Activated T-helper 1 cell treated with anti-CD3 and anti-CD28 coated beads, Interleukin-12 subunit alpha, Interleukin-12 subunit beta, Interleukin-2, Interleukin-4 antibody, amounts not matched to agents 30 ng/mL and 10 ng/mL and 1 ng/mL, durations not matched to agents 14 hours and 24 hours and 36 hours (primary cell): Measurements from ENCODE around the gene NISCH. TPM values are rescaled to one million over a fixed set of nuclear protein-coding genes. Genes with fewer than 3 reads are reported as not detected.
A peak's percentile ranks its signal among the peaks of the same experiment; 100 is the strongest.
"Not testable (repeated sequence)": the region's sequence is repeated elsewhere in the genome, so short reads cannot be mapped to it uniquely, and the experiment has no call there.

ENCODE experiments used
- DNase-seq: peaks from one replicate; pipeline ENCODE4 v3.0.0; 2021; ENCODE audit warnings: low spot score
- H3K27ac Mint-ChIP-seq: one replicate; pipeline ENCODE4 v1.8.0; 2021; ENCODE audit warnings: mild to moderate bottlenecking, mixed read lengths
- H3K27me3 Mint-ChIP-seq: one replicate; pipeline ENCODE4 v1.8.0; 2022; ENCODE audit warnings: mild to moderate bottlenecking, moderate library complexity, mixed read lengths; ENCODE audit not compliant: insufficient read depth
- H3K36me3 Mint-ChIP-seq: one replicate; pipeline ENCODE4 v1.8.0; 2021; ENCODE audit warnings: low read depth, mixed read lengths
- H3K4me1 Mint-ChIP-seq: one replicate; pipeline ENCODE4 v1.8.0; 2021; ENCODE audit warnings: low read depth, mixed read lengths
- H3K4me3 Mint-ChIP-seq: one replicate; pipeline ENCODE4 v1.8.0; 2021; ENCODE audit warnings: mild to moderate bottlenecking, moderate library complexity, mixed read lengths
- H3K9me3 Mint-ChIP-seq: one replicate; pipeline ENCODE4 v1.8.0; 2021; ENCODE audit warnings: mixed read lengths
- intact Hi-C: fragments of 100-400 bp; cut with micrococcal nuclease; formaldehyde crosslinking; loops from one replicate; pipeline ENCODE4 v1.15.1; 2024
- total RNA-seq: library from RNA; stranded (reverse); gene quantifications from 2 replicates; pipeline ENCODE4 v1.2.3, GENCODE V29; 2022

The NISCH gene
- total RNA-seq, 1 donor from 2014 or later: 74.2 TPM

DNA sequence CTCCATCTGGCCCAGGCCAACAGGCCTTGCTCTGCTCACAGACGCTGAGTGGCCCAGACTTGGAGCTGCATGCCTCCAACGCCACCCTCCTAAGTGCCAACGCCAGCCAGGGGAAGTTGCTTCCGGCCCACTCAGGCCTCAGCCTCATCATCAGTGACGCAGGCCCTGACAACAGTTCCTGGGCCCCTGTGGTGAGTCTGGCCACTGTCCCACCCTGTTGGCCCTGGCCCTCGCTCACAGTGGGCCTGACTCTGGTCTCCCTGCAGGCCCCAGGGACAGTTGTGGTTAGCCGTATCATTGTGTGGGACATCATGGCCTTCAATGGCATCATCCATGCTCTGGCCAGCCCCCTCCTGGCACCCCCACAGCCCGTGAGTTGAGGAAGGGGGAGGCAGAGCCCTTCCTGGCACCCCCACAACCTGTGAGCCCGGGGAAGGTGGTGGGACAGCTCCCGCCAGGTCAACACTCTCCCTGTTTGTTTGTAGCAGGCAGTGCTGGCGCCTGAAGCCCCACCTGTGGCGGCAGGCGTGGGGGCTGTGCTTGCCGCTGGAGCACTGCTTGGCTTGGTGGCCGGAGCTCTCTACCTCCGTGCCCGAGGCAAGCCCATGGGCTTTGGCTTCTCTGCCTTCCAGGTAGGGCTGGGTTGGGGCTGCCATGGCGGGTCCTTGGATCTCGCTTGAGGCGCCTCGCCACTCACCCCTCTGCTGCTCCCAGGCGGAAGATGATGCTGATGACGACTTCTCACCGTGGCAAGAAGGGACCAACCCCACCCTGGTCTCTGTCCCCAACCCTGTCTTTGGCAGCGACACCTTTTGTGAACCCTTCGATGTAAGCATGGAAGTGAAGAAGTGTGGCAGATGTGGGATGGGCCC, 68.2 kb downstream of the NISCH start:
- intact Hi-C loops: no loop called here
- Mint-ChIP-seq H3K9me3 (no peaks in the 10 kb centered on the region), H3K27me3 (no peaks in the 10 kb centered on the region), H3K36me3 (peaks cover 4% of the 10 kb centered on the region), H3K4me3 (no peak overlapping the region), H3K4me1 (no peaks in the 10 kb centered on the region), H3K27ac (no peak overlapping the region)
- no peak for DNase-seq

DNA sequence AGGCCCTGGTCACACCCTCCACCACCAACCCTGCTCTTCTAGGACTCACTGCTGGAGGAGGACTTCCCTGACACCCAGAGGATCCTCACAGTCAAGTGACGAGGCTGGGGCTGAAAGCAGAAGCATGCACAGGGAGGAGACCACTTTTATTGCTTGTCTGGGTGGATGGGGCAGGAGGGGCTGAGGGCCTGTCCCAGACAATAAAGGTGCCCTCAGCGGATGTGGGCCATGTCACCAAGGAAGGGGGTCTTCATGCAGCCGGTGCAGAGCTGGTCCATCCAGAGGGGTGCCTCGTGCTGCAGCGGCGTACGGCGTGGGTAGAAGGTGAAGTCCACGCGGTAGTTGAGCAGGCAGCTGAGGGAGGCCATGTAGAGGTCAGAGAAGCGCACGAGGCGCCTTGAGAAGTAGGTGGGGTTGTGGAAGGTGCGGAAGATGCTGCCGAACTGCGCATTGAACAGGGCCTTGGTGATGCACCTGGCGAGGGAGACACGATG, 68.9 kb downstream of the NISCH start:
- no peaks in the 10 kb centered on the region for H3K9me3 Mint-ChIP-seq
- no peak overlapping the region for H3K4me3 Mint-ChIP-seq
- no peak for DNase-seq
- no peaks in the 10 kb centered on the region for H3K27me3 Mint-ChIP-seq
- peaks cover 6% of the 10 kb centered on the region for H3K36me3 Mint-ChIP-seq
- no peak overlapping the region for H3K27ac Mint-ChIP-seq
- H3K4me1 Mint-ChIP-seq: no peaks in the 10 kb centered on the region
- intact Hi-C loops: no loop called here

DNA sequence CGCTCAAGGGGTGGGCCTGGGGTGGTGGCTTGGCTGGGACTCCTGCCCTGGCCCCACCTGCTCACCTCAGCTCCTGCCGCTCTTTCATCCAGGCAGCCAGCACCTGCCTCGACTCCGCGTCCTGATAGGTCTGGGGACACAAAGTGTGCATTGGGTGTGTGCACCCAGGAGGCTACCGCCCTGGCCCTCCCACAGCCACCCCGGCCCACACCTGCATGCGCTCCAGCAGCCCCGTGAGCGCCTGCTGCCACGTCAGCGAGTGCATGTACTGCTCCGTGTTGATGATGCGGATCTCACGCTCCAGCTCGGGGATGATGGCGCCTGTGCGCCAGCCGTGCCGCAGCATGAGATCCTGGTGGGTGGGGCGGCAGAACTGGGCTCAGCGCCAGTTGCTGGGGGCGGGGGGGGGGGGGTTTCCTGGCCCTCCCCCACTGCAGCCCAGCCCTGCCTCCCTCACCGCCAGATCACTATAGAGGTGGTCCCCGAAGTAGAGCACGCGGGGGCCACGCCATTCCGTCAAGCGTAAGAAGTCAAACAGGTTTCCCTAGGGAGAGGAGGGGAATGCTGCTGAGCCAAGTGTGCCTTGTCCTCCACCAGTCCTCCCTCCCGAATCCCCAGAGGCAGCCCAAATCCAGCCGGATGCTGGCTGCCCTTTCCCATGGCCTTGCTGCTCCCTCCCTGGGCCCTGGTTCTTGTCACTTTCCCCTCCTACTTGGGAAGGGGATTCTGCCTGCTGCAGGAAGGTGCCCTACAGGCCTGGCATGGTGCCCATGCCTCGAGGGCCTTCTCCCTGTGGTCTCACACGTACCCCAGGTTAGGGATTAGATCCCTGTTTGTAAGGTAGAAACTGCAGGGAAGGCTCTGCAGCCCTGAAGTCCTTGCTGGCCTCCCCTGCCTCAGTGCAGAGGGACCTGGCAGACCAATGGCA, 69.6 kb downstream of the NISCH start:
- H3K27me3 Mint-ChIP-seq: no peaks in the 10 kb centered on the region
- peaks cover 6% of the 10 kb centered on the region for H3K36me3 Mint-ChIP-seq
- no peak for DNase-seq
- no peaks in the 10 kb centered on the region for H3K9me3 Mint-ChIP-seq
- H3K4me1 Mint-ChIP-seq: no peaks in the 10 kb centered on the region
- H3K27ac Mint-ChIP-seq: no peak overlapping the region
- H3K4me3 Mint-ChIP-seq: no peak overlapping the region
- intact Hi-C loops: no loop called here

DNA sequence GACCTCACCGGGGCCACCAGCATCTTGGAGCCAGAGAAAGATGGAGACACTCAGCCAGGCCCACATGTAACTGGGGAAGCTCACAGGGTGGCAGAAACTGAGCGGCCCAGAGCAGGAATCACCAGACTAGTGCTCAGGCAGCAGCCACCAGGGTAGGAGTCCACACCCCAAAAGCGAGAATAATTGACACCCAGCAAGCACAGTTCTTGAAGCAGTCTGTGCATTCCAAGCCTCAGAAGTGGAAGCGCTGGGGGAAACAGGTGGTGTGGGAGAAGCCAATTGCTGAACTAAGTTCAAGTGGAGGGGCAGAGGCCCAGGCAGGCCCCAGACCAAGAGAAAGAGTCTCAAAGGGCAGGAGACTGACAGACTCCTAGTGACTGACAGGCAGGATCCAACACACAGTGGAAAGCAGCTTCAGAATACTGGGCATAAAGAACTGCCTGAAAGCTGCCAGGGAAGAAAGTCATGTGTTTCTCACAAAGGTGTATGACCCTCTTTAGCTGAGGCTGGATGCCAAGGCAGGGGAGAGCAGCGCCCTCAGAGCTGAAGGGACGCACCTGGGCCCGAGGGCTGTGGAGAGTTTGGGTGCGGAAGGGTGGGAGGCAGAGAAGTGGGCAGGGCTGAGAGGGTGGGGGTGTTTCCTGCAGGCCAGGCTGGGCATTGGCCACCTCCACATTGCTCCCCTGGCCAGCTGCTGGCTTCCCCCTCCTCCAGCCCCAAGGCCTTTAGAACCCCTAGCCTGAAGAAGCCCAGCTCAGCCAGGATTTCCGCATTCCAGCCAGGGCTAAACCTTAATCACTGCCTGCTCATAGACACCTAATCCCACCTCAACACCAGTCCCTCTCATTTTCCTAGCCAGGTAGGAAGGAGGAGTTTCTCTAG, 70.5 kb downstream of the NISCH start:
- peaks cover 6% of the 10 kb centered on the region for H3K36me3 Mint-ChIP-seq
- no peaks in the 10 kb centered on the region for H3K27me3 Mint-ChIP-seq
- no peaks in the 10 kb centered on the region for H3K4me1 Mint-ChIP-seq
- H3K4me3 Mint-ChIP-seq: no peak overlapping the region
- H3K9me3 Mint-ChIP-seq: no peaks in the 10 kb centered on the region
- no peak overlapping the region for H3K27ac Mint-ChIP-seq
- intact Hi-C loops: no loop called here
- no peak for DNase-seq

DNA sequence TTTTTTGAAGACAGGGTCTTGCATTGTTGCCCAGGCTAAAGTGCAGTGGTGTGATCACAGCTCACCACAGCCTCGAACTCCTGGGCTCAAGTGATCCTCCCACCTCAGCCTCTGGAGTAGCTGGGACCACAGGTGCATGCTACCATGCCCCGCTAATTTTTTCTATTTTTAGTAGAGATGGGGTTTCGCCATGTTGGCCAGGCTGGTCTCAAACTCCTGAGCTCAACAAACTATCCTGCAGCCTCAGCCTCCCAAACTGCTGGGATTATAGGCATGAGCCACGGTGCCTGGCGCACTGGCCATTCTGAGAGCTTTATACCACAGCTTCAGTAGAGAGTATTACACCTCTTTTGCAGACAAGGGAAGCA, 71.3 kb downstream of the NISCH start:
- H3K9me3 Mint-ChIP-seq, H3K4me1 Mint-ChIP-seq, H3K36me3 Mint-ChIP-seq, H3K27ac Mint-ChIP-seq, H3K27me3 Mint-ChIP-seq, intact Hi-C loops, H3K4me3 Mint-ChIP-seq, DNase-seq: not testable (repeated sequence)

DNA sequence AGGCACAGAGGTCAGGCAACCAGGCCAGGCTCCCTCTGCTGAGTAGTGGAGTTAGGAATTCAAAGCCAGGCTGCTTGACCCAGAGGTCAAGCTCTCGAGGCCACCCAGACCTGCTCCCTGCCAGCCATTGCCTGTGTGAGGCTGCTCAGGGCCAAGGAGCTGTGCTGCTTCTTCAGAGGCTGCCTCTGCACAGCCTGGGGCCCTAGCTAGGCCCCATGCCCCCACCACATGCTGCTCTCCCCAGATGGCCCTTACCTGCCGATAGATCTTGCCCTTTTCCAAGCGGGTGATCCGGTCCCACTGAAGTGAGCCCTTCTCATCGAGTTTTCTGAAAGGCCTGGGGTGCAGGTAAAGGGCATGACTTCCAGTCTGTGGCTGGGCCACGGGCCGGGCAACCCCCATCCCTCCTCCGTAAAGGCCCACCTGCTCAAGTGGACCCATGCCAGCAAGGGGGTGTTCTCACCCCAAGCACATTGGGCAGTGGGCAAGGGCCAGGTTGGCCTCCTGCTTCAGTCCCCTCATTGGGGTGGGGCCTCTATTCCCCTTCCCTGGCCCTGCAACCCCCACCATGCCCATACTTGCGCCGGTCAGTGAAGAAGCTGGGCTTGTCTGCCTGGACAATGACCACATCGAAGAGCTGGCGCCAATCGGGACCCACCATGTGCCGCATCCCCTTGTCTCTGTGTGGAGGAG, 71.8 kb downstream of the NISCH start:
- H3K9me3 Mint-ChIP-seq: no peaks in the 10 kb centered on the region
- no peak overlapping the region for H3K4me3 Mint-ChIP-seq
- peaks cover 6% of the 10 kb centered on the region for H3K36me3 Mint-ChIP-seq
- no peak overlapping the region for H3K27ac Mint-ChIP-seq
- intact Hi-C loops: no loop called here
- peaks cover under 1% of the 10 kb centered on the region for H3K4me1 Mint-ChIP-seq
- no peak for DNase-seq
- no peaks in the 10 kb centered on the region for H3K27me3 Mint-ChIP-seq

DNA sequence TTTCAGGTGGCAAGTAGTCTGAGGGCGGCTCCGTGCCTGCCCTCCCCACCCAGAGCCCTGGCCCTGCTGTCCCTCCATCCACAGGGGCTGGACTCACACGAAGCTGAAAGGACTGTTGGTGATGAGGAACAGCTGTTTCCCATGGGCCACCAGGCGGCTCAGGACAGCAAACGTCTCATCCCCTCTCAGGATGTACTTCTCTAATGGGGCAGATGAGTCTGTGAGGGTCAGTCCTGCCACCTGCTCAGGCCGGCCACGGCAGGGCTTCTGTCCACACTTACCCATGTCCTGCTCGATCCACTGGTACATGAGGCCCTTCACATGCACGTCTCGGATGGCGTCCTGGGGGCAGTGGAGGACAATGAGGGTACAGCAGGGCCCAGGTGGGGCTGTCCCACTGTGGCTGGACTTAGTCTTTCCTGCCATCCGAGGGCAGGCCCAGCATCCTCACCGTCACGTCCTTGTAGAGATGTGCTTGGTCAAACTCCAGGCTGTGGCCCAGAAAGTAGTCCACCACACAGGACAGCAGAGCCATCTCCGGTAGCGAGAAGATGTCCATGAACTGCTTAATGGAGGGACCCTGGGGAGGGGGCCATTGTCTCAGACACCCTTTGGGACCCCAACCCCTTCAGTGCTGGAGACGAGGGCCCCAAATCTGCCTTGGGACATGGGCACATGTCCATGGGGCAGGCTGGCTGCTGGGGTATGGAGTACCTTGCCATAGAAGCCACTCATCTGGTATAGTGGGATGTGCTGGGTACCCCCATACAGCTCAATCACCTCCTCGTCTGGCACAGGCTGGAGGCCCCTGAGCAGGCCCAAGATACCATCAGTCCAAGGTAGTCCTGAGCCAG, 72.6 kb downstream of the NISCH start:
- Mint-ChIP-seq H3K27ac (no peak overlapping the region), H3K36me3 (peaks cover 6% of the 10 kb centered on the region), H3K9me3 (no peaks in the 10 kb centered on the region), H3K4me1 (peaks cover 8% of the 10 kb centered on the region), H3K4me3 (no peak overlapping the region), H3K27me3 (no peaks in the 10 kb centered on the region)
- intact Hi-C loops: no loop called here
- no peak for DNase-seq

DNA sequence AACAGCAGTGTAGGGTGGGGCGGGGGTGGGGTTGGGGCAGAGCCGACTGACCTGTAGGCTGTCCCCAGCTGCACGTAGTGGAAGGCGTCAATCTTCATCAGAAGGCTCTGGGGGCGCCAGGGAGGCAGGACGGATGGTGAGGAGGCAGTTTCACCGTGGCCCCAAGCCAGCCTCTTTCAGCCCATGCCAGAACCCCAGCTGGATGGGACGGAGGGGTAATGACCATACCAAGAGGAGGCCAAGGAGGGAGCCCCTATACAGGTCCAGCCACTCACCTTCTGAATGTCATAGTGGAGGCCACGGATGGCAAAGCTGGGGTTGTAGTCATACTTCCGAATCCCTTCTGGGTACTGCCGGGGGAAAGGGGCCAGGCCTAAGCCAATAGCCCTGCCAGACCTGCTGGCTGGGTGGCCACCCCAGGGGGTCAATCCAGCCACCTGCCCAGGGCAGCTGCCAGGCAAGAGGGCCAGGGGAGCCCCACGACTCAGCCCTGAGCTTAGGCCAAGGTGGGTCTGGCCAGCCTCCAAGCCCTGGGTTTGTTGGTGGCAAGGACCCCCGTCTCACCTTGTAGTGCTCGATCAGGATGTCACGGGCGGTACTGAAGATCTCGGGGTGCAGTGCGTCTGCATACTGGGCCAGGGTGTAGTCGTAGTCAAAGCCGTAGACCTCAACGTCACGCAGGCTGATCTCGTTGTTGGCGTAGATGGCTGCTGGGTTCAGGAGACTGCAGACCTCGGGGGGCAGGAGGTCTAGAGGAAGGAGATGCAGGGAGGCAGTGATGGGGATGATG, 73.4 kb downstream of the NISCH start:
- no peaks in the 10 kb centered on the region for H3K27me3 Mint-ChIP-seq
- H3K27ac Mint-ChIP-seq: no peak overlapping the region
- peaks cover 6% of the 10 kb centered on the region for H3K36me3 Mint-ChIP-seq
- no peaks in the 10 kb centered on the region for H3K9me3 Mint-ChIP-seq
- peaks cover 8% of the 10 kb centered on the region for H3K4me1 Mint-ChIP-seq
- no peak for DNase-seq
- no peak overlapping the region for H3K4me3 Mint-ChIP-seq
- intact Hi-C loops: no loop called here

DNA sequence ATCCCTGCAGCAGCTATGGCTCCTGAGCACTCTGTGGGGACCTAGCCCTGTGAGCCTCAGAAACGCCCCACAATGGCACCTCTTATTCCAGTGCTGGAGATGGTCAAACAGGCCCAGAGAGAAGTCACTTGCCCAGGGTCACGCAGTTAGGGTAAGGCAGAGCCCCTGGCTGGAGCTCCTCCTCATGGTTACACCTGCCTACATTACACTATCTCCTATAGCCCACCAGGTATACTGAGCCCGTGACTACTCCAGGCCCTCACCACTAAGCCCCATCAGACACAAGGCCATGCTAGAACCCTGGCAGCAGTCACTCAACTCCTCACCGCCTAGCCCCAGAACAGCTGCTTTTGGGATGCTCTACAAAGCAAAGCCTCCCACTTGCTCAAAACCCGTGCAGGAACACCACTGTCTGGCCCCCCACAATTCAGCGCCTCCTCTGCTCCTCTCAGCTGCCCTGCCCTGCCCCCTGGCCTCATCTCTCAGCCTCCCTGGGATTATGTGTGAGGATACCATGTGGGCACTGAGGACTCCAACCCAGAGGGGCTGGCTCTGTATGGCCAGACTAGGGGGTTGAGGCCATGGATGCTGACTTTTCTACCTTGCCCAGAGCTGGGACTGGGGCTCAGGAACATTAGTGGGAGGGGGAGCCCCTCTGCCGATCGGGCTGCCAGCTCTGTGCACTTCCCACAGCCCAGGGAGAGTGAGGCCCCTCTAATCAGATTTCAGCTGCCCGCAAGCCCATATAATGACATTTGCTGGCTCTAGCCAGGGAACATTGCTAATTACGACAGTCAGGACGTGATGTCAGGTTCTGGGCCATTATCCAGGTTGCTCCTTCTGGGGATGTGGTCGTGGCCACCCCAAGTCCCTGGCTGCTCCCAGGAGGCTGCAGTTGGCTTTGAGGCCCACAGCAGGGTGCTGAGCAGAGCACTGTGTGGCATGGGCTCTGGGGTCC, 74.3 kb downstream of the NISCH start:
- Mint-ChIP-seq H3K4me3 (peak overlapping the region; percentile 27), H3K36me3 (peaks cover 6% of the 10 kb centered on the region), H3K27me3 (no peaks in the 10 kb centered on the region), H3K9me3 (no peaks in the 10 kb centered on the region), H3K27ac (no peak overlapping the region), H3K4me1 (peaks cover 8% of the 10 kb centered on the region)
- no peak for DNase-seq
- intact Hi-C loops: loop anchor here (10.0 kb wide), 1 partner anchor 555 kb away; the partner anchor contains the start of genes ABHD14A and ABHD14B
